ENCODE data around the gene KDM2B.
"Not testable (repeated sequence)": the region's sequence is repeated elsewhere in the genome, so short reads cannot be mapped to it uniquely, and the experiment has no call there.

Gene KDM2B

GRCh38 chr12:121514184-121514742 lies 66.6 kb downstream of the KDM2B start:
- Histone ChIP-seq H3K4me3 (no peak overlapping the region), H3K27ac (peak overlapping the region in 2 of 21 experiments; percentile 2 to 22)

GRCh38 chr12:121513464-121514183 lies 67.2 kb downstream of the KDM2B start:
- Histone ChIP-seq H3K27ac (peak overlapping the region in 2 of 21 experiments; percentile 2 to 22), H3K4me3 (no peak overlapping the region)

GRCh38 chr12:121512561-121512960 lies 68.3 kb downstream of the KDM2B start:
- Histone ChIP-seq H3K27ac (peak overlapping the region in 2 of 21 experiments; percentile 11 to 26), H3K4me3 (no peak overlapping the region)

GRCh38 chr12:121511916-121512315 lies 68.9 kb downstream of the KDM2B start:
- Histone ChIP-seq H3K4me3 (no peak overlapping the region), H3K27ac (peak overlapping the region in 1 of 21 experiments; percentile 72)

- Histone ChIP-seq H3K27ac (no peak overlapping the region), H3K4me3 (no peak overlapping the region)
These were observed 71.5 kb downstream of the KDM2B start for GRCh38 chr12:121509339-121509738.

GRCh38 chr12:121508533-121508932 lies 72.3 kb downstream of the KDM2B start:
- no peak overlapping the region for H3K27ac ChIP-seq

GRCh38 chr12:121507984-121508383 lies 72.8 kb downstream of the KDM2B start:
- H3K4me3 ChIP-seq = no peak overlapping the region
- H3K27ac ChIP-seq = no peak overlapping the region

More at GRCh38 chr12:121508533-121508932, 72.3 kb downstream of the KDM2B start:
- no peak overlapping the region for H3K4me3 ChIP-seq

GRCh38 chr12:121507245-121507644 lies 73.6 kb downstream of the KDM2B start:
- H3K4me3 ChIP-seq = no peak overlapping the region

GRCh38 chr12:121505513-121505912 lies 75.3 kb downstream of the KDM2B start:
- Histone ChIP-seq H3K4me3 (no peak overlapping the region), H3K27ac (no peak overlapping the region)

More at GRCh38 chr12:121507245-121507644, 73.6 kb downstream of the KDM2B start:
- H3K27ac ChIP-seq = no peak overlapping the region

GRCh38 chr12:121504505-121504904 lies 76.3 kb downstream of the KDM2B start:
- Histone ChIP-seq H3K4me3 (no peak overlapping the region), H3K27ac (no peak overlapping the region)

GRCh38 chr12:121503395-121503794 lies 77.4 kb downstream of the KDM2B start:
- Histone ChIP-seq H3K4me3 (no peak overlapping the region), H3K27ac (no peak overlapping the region)

GRCh38 chr12:121501946-121502345 lies 78.9 kb downstream of the KDM2B start:
- Histone ChIP-seq H3K27ac (no peak overlapping the region), H3K4me3 (no peak overlapping the region)

- Histone ChIP-seq H3K4me3 (no peak overlapping the region), H3K27ac (peak overlapping the region in 1 of 21 experiments; percentile 22)
These were observed 80.7 kb downstream of the KDM2B start for GRCh38 chr12:121499929-121500793.

GRCh38 chr12:121495746-121496145 lies 85.1 kb downstream of the KDM2B start:
- Histone ChIP-seq H3K27ac (no peak overlapping the region), H3K4me3 (no peak overlapping the region)

- H3K27ac ChIP-seq = no peak overlapping the region
These were observed 86.6 kb downstream of the KDM2B start for GRCh38 chr12:121494093-121494787.

GRCh38 chr12:121490401-121491281 lies 90.2 kb downstream of the KDM2B start:
- Histone ChIP-seq H3K27ac (no peak overlapping the region), H3K4me3 (no peak overlapping the region)

More at GRCh38 chr12:121494093-121494787, 86.6 kb downstream of the KDM2B start:
- no peak overlapping the region for H3K4me3 ChIP-seq

GRCh38 chr12:121489874-121490273 lies 90.9 kb downstream of the KDM2B start:
- Histone ChIP-seq H3K27ac (no peak overlapping the region), H3K4me3 (no peak overlapping the region)

- no peak overlapping the region for H3K4me3 ChIP-seq
- no peak overlapping the region for H3K27ac ChIP-seq
These were observed 95.9 kb downstream of the KDM2B start for GRCh38 chr12:121484967-121485366.

- not testable (repeated sequence) for H3K27ac ChIP-seq, H3K4me3 ChIP-seq
These were observed 96.3 kb downstream of the KDM2B start for GRCh38 chr12:121484564-121484963.

All from skin epidermis (tissue), 12 donors.